Fibroblast of lung (primary cell): ENCODE measurements around the gene MTHFD2L. TPM values are rescaled to one million over a fixed set of nuclear protein-coding genes. Genes with fewer than 3 reads are reported as not detected.

Experiments used
- DNase-seq, 2 donors: peaks; one replicate each; pipeline versions ENCODE4 v3.0.0 to v3.0.0-alpha.2; 2010; ENCODE audit warnings: low read depth in 2 of 2
- H2AFZ ChIP-seq: 2 replicates; pipeline ENCODE4 v1.5.1; 2012; ENCODE audit warnings: low read length, control low read depth, inconsistent platforms
- H3K27ac ChIP-seq: 2 replicates; pipeline ENCODE4 v1.5.1; 2011; ENCODE audit warnings: low read length, control low read depth; ENCODE audit not compliant: insufficient read depth
- H3K27me3 ChIP-seq: 2 replicates; pipeline ENCODE4 v1.5.1; 2011; ENCODE audit warnings: mild to moderate bottlenecking, low read length; ENCODE audit not compliant: control insufficient read depth, insufficient read depth
- H3K36me3 ChIP-seq: 2 replicates; pipeline ENCODE4 v1.5.1; 2011; ENCODE audit warnings: low read length; ENCODE audit not compliant: control insufficient read depth, insufficient read depth
- H3K4me1 ChIP-seq: 2 replicates; pipeline ENCODE4 v1.5.1; 2011; ENCODE audit warnings: low read length; ENCODE audit not compliant: control insufficient read depth, insufficient read depth; ENCODE audit errors: extremely low read depth
- H3K4me2 ChIP-seq: 2 replicates; pipeline ENCODE4 v1.5.1; 2011; ENCODE audit warnings: low read length, control low read depth; ENCODE audit not compliant: insufficient read depth; ENCODE audit errors: extremely low read depth
- H3K4me3 ChIP-seq, 4 experiments: fragments of 200-600 bp in 1 of 4; sonication (generic) in 1 of 4; replicated peaks in 1 of 4; 2 replicates each; pipeline ENCODE4 v1.5.1; 2011 to 2016; ENCODE audit warnings: low read length in 4 of 4, low read depth in 3 of 4, mild to moderate bottlenecking in 3 of 4, control low read depth in 2 of 4, inconsistent platforms in 1 of 4, mixed read lengths in 1 of 4; ENCODE audit not compliant: insufficient read depth in 1 of 4; ENCODE audit errors: control extremely low read depth in 1 of 4
- H3K79me2 ChIP-seq: 2 replicates; pipeline ENCODE4 v1.5.1; 2012; ENCODE audit warnings: mild to moderate bottlenecking, low read length, inconsistent platforms; ENCODE audit not compliant: control insufficient read depth, insufficient read depth
- H3K9ac ChIP-seq: 2 replicates; pipeline ENCODE4 v1.5.1; 2011; ENCODE audit warnings: mild to moderate bottlenecking, low read length, control low read depth; ENCODE audit not compliant: insufficient read depth
- H3K9me3 ChIP-seq: 2 replicates; pipeline ENCODE4 v1.5.1; 2012; ENCODE audit warnings: low read depth, low read length; ENCODE audit not compliant: control insufficient read depth, insufficient read depth
- H4K20me1 ChIP-seq: 2 replicates; pipeline ENCODE4 v1.5.1; 2011; ENCODE audit warnings: low read length; ENCODE audit not compliant: control insufficient read depth, insufficient read depth; ENCODE audit errors: extremely low read depth
- CTCF ChIP-seq, 2 donors: IDR thresholded peaks in 1 of 2; conservative IDR thresholded peaks in 1 of 2; 1 replicate in 1 of 2; 2 replicates in 1 of 2; pipeline ENCODE4 v1.5.1; 2011 to 2012; ENCODE audit warnings: low read length in 2 of 2, control low read depth in 1 of 2, inconsistent platforms in 1 of 2, low read depth in 1 of 2, mild to moderate bottlenecking in 1 of 2
- EZH2 ChIP-seq: IDR thresholded peaks from 2 replicates; pipeline ENCODE4 v1.5.1; 2012; ENCODE audit warnings: low read length, control low read depth, mild to moderate bottlenecking; ENCODE audit errors: missing control alignments
- polyA plus RNA-seq, 2 donors: library from polyadenylated mRNA; depleted of rRNA in 1 of 2; stranded (reverse) in 1 of 2; unstranded in 1 of 2; fragments of >200 nt; gene quantifications; 2 replicates each; pipeline ENCODE4 v1.2.1, GENCODE V29; 2011 to 2012; ENCODE audit warnings: missing spikeins in 1 of 2
- total RNA-seq: library from RNA; depleted of rRNA; stranded (reverse); fragments of >200 nt; gene quantifications from 2 replicates; pipeline ENCODE4 v1.2.1, GENCODE V29; 2014

The MTHFD2L gene
- total and polyA plus RNA-seq, 2 donors (not counting 1 experiment from before 2014, with no cell fraction given), result 4.4 to 13.0 TPM

- H3K27ac ChIP-seq, result no peak overlapping the region
- no peaks in the 10 kb centered on the region for H3K4me1 ChIP-seq
- H3K4me3 ChIP-seq, result no peak overlapping the region
- H3K27me3 ChIP-seq, result no peaks in the 10 kb centered on the region
- no peaks in the 10 kb centered on the region for H3K79me2 ChIP-seq
- no peaks in the 10 kb centered on the region for H3K36me3 ChIP-seq
- no peak overlapping the region for H2AFZ ChIP-seq
- TF ChIP-seq CTCF (conservative IDR thresholded peaks at IDR 0.05 in 1 of 2, IDR thresholded peaks at IDR 0.05 in 1 of 2; ENCODE audit: low read depth in 1 of 2, low read length in 2 of 2) (no peak), EZH2 (no peak)
- H3K9ac ChIP-seq, result no peak overlapping the region
- no peak for DNase-seq
- H3K9me3 ChIP-seq, result no peaks in the 10 kb centered on the region
- no peak overlapping the region for H3K4me2 ChIP-seq
- no peaks in the 10 kb centered on the region for H4K20me1 ChIP-seq
These were observed 149.3 kb downstream of the MTHFD2L start for GRCh38 chr4:74307170-74307569.

GRCh38 chr4:74308215-74308614 is 150.3 kb downstream of the MTHFD2L start, which contains the start of gene EPGN:
Gene EPGN, plus strand, starts transcription at chr4:74308470. Its CDS starts 64 bp downstream, at chr4:74308534.
- Histone ChIP-seq H3K79me2 (no peaks in the 10 kb centered on the region), H3K4me3 (no peak within 1 kb of the TSS), H3K27me3 (no peaks in the 10 kb centered on the region), H4K20me1 (no peaks in the 10 kb centered on the region), H2AFZ (no peak within 1 kb of the TSS), H3K4me1 (no peaks in the 10 kb centered on the region), H3K27ac (no peak within 1 kb of the TSS), H3K9ac (no peak within 1 kb of the TSS), H3K4me2 (no peak within 1 kb of the TSS), H3K9me3 (no peaks in the 10 kb centered on the region), H3K36me3 (no peaks in the 10 kb centered on the region)
- peak in 1 of 2 donors; percentile 7 for DNase-seq
- TF ChIP-seq EZH2 (no peak), CTCF (conservative IDR thresholded peaks at IDR 0.05 in 1 of 2, IDR thresholded peaks at IDR 0.05 in 1 of 2; ENCODE audit: low read depth in 1 of 2, low read length in 2 of 2) (no peak)

GRCh38 chr4:74309223-74309622 is 151.3 kb downstream of the MTHFD2L start:
- no peaks in the 10 kb centered on the region for H3K27me3 ChIP-seq
- H3K9ac ChIP-seq, result no peak overlapping the region
- no peak for TF ChIP-seq EZH2
- TF ChIP-seq CTCF (conservative IDR thresholded peaks at IDR 0.05 in 1 of 2, IDR thresholded peaks at IDR 0.05 in 1 of 2; ENCODE audit: low read depth in 1 of 2, low read length in 2 of 2), result no peak
- no peaks in the 10 kb centered on the region for H4K20me1 ChIP-seq
- H3K4me3 ChIP-seq, result no peak overlapping the region
- no peak overlapping the region for H3K27ac ChIP-seq
- H3K4me1 ChIP-seq, result no peaks in the 10 kb centered on the region
- H3K79me2 ChIP-seq, result no peaks in the 10 kb centered on the region
- no peak overlapping the region for H3K4me2 ChIP-seq
- DNase-seq, result no peak
- H3K36me3 ChIP-seq, result no peaks in the 10 kb centered on the region
- no peaks in the 10 kb centered on the region for H3K9me3 ChIP-seq
- no peak overlapping the region for H2AFZ ChIP-seq
